Measurements from ENCODE around the gene GRHL1. TPM values are rescaled to one million over a fixed set of nuclear protein-coding genes. Genes with fewer than 3 reads are reported as not detected.

GRHL1 gene
- total RNA-seq, 6 experiments from 2014 or later = 3.5 to 11.2 (median 6.2) TPM

GRCh38 chr2:10004836-10005235 is 53.3 kb downstream of the GRHL1 start:
- Histone ChIP-seq H3K4me1 (peaks cover 0 to 31% (median 10%) of the 10 kb centered on the region in 4 donors), H3K4me3 (no peak overlapping the region), H3K36me3 (no peaks in the 10 kb centered on the region), H3K27ac (no peak overlapping the region), H3K9me3 (no peaks in the 10 kb centered on the region), H3K27me3 (no peaks in the 10 kb centered on the region)
- intact Hi-C loops (cut with DNase I) = no loop called here
- TF ChIP-seq POLR2A (IDR thresholded peaks at IDR 0.05) = no peak
- no peak for TF ChIP-seq CTCF (IDR thresholded peaks at IDR 0.05)
- WGBS (ENCODE audit: insufficient coverage, low coverage, low lambda C conversion rate, missing lambda C conversion rate) = 94% methylated on average over 3 of the region's 3 CpGs
- DNase-seq = no peak
- no peak for ATAC-seq

- ATAC-seq (no peak), DNase-seq (no peak)
- intact Hi-C loops (cut with DNase I) = no loop called here
These were observed 54.2 kb downstream of the GRHL1 start for GRCh38 chr2:10005461-10006235.

GRCh38 chr2:10006236-10007161 is 55.0 kb downstream of the GRHL1 start:
- no peak overlapping the region for H3K4me3 ChIP-seq
- ATAC-seq (peak; percentile 28 to 60 (median 49)), DNase-seq (peak; percentile 63 to 77 (median 64))
- 75% methylated on average over 7 of the region's 64 CpGs for WGBS (ENCODE audit: insufficient coverage, low coverage, low lambda C conversion rate, missing lambda C conversion rate)
- peak overlapping the region in 1 of 3 donors; percentile 15 for H3K27ac ChIP-seq
- H3K9me3 ChIP-seq = no peaks in the 10 kb centered on the region
- intact Hi-C loops (cut with DNase I) = no loop called here
- no peaks in the 10 kb centered on the region for H3K36me3 ChIP-seq
- no peaks in the 10 kb centered on the region for H3K27me3 ChIP-seq
- H3K4me1 ChIP-seq = peaks cover 0 to 31% (median 13%) of the 10 kb centered on the region in 4 donors
- TF ChIP-seq CTCF (IDR thresholded peaks at IDR 0.05) = no peak
- TF ChIP-seq POLR2A (IDR thresholded peaks at IDR 0.05) = no peak

More at GRCh38 chr2:10005461-10006235, 54.2 kb downstream of the GRHL1 start:
- no peaks in the 10 kb centered on the region for H3K27me3 ChIP-seq
- TF ChIP-seq POLR2A (IDR thresholded peaks at IDR 0.05) (no peak), CTCF (IDR thresholded peaks at IDR 0.05) (no peak)
- H3K27ac ChIP-seq = no peak overlapping the region
- 92% methylated on average over 8 of the region's 17 CpGs for WGBS (ENCODE audit: insufficient coverage, low coverage, low lambda C conversion rate, missing lambda C conversion rate)
- H3K9me3 ChIP-seq = no peaks in the 10 kb centered on the region
- H3K4me3 ChIP-seq = no peak overlapping the region
- H3K4me1 ChIP-seq = peaks cover 0 to 31% (median 13%) of the 10 kb centered on the region in 4 donors
- no peaks in the 10 kb centered on the region for H3K36me3 ChIP-seq

GRCh38 chr2:10007435-10007834 is 55.9 kb downstream of the GRHL1 start:
- intact Hi-C loops (cut with DNase I) = no loop called here
- ATAC-seq (no peak), DNase-seq (no peak)
- H3K27ac ChIP-seq = no peak overlapping the region
- peaks cover 0 to 31% (median 13%) of the 10 kb centered on the region in 4 donors for H3K4me1 ChIP-seq
- H3K4me3 ChIP-seq = no peak overlapping the region
- WGBS (ENCODE audit: insufficient coverage, low coverage, low lambda C conversion rate, missing lambda C conversion rate) = 89% methylated on average over 7 of the region's 9 CpGs
- no peaks in the 10 kb centered on the region for H3K27me3 ChIP-seq
- TF ChIP-seq CTCF (IDR thresholded peaks at IDR 0.05) (no peak), POLR2A (IDR thresholded peaks at IDR 0.05) (no peak)
- H3K9me3 ChIP-seq = no peaks in the 10 kb centered on the region
- no peaks in the 10 kb centered on the region for H3K36me3 ChIP-seq
